ENCODE measurements around the gene SELE. TPM values are rescaled to one million over a fixed set of nuclear protein-coding genes. Genes with fewer than 3 reads are reported as not detected.
A peak's percentile ranks its signal among the peaks of the same experiment; 100 is the strongest.

The SELE gene
- polyA plus RNA-seq, 2 of the 4 experiments (the other 2 are of a cell fraction), result not detected

DNA sequence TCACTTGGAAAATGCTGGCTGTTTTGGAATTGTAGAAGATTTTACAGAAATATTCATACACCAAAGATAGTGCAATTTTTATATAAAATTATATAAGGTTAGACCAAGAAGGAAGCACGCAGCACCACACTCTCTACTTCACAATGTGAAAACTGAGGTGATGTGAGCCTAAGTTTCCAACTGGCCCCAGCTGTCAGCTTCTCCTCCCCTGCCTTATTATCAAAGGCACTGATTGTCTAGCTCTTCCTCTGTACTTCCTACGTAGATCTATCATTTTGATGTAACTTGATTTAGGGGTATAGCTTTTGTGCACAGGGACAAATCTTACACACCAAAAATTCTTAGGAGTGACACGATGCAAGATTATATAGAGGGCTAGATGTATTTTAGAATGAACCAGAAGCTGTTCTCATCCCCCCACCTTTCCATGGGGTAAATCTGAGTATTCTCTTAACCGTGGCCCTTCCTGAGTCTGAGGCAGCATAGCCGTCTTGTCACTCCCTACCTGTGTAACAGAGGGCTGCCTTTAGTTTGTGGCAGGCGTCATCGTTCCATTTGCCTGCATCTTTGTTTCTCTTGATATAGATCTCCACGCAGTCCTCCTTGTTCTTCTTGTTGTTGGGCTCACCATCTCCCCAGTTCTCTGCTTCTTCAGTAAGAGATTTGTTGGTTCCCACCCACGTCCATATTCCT, 25.8 kb downstream of the SELE start:
- TF ChIP-seq, protein P1, sequence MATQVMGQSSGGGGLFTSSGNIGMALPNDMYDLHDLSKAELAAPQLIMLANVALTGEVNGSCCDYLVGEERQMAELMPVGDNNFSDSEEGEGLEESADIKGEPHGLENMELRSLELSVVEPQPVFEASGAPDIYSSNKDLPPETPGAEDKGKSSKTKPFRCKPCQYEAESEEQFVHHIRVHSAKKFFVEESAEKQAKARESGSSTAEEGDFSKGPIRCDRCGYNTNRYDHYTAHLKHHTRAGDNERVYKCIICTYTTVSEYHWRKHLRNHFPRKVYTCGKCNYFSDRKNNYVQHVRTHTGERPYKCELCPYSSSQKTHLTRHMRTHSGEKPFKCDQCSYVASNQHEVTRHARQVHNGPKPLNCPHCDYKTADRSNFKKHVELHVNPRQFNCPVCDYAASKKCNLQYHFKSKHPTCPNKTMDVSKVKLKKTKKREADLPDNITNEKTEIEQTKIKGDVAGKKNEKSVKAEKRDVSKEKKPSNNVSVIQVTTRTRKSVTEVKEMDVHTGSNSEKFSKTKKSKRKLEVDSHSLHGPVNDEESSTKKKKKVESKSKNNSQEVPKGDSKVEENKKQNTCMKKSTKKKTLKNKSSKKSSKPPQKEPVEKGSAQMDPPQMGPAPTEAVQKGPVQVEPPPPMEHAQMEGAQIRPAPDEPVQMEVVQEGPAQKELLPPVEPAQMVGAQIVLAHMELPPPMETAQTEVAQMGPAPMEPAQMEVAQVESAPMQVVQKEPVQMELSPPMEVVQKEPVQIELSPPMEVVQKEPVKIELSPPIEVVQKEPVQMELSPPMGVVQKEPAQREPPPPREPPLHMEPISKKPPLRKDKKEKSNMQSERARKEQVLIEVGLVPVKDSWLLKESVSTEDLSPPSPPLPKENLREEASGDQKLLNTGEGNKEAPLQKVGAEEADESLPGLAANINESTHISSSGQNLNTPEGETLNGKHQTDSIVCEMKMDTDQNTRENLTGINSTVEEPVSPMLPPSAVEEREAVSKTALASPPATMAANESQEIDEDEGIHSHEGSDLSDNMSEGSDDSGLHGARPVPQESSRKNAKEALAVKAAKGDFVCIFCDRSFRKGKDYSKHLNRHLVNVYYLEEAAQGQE (IDR thresholded peaks at IDR 0.05), result no peak
- TF ChIP-seq, protein P2, sequence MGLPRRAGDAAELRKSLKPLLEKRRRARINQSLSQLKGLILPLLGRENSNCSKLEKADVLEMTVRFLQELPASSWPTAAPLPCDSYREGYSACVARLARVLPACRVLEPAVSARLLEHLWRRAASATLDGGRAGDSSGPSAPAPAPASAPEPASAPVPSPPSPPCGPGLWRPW (IDR thresholded peaks at IDR 0.05), result no peak
- no peak for TF ChIP-seq TFCP2L1 (CRISPR knock-in tag; IDR thresholded peaks at IDR 0.05)
- TF ChIP-seq TP53 (CRISPR knock-in tag; IDR thresholded peaks at IDR 0.05), result no peak
- TF ChIP-seq, protein P3, sequence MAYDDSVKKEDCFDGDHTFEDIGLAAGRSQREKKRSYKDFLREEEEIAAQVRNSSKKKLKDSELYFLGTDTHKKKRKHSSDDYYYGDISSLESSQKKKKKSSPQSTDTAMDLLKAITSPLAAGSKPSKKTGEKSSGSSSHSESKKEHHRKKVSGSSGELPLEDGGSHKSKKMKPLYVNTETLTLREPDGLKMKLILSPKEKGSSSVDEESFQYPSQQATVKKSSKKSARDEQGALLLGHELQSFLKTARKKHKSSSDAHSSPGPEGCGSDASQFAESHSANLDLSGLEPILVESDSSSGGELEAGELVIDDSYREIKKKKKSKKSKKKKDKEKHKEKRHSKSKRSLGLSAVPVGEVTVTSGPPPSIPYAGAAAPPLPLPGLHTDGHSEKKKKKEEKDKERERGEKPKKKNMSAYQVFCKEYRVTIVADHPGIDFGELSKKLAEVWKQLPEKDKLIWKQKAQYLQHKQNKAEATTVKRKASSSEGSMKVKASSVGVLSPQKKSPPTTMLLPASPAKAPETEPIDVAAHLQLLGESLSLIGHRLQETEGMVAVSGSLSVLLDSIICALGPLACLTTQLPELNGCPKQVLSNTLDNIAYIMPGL (CRISPR knock-in tag; IDR thresholded peaks at IDR 0.05; ENCODE audit: borderline replicate concordance), result no peak
- no peak for TF ChIP-seq JUNB (IDR thresholded peaks at IDR 0.05)
- no peak for TF ChIP-seq ZNF302 (CRISPR knock-in tag; IDR thresholded peaks at IDR 0.05)
- no peak for TF ChIP-seq MAZ (IDR thresholded peaks at IDR 0.05; ENCODE audit: borderline replicate concordance, low read depth, low read length)
- no peak for TF ChIP-seq PHF8 (IDR thresholded peaks at IDR 0.05; ENCODE audit: borderline replicate concordance, low read depth)
- no peak for TF ChIP-seq CBX2 (IDR thresholded peaks at IDR 0.05; ENCODE audit: borderline replicate concordance, low read depth)
- no peak for TF ChIP-seq RFX5 (IDR thresholded peaks at IDR 0.05)
- no peak for TF ChIP-seq HOXB5 (CRISPR knock-in tag; IDR thresholded peaks at IDR 0.05)
- TF ChIP-seq NR3C1 (IDR thresholded peaks at IDR 0.05), result no peak
- TF ChIP-seq, protein P4, sequence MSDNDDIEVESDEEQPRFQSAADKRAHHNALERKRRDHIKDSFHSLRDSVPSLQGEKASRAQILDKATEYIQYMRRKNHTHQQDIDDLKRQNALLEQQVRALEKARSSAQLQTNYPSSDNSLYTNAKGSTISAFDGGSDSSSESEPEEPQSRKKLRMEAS (IDR thresholded peaks at IDR 0.05), result no peak
- TF ChIP-seq SREBF2 (IDR thresholded peaks at IDR 0.05), result no peak
- TF ChIP-seq, protein P5, sequence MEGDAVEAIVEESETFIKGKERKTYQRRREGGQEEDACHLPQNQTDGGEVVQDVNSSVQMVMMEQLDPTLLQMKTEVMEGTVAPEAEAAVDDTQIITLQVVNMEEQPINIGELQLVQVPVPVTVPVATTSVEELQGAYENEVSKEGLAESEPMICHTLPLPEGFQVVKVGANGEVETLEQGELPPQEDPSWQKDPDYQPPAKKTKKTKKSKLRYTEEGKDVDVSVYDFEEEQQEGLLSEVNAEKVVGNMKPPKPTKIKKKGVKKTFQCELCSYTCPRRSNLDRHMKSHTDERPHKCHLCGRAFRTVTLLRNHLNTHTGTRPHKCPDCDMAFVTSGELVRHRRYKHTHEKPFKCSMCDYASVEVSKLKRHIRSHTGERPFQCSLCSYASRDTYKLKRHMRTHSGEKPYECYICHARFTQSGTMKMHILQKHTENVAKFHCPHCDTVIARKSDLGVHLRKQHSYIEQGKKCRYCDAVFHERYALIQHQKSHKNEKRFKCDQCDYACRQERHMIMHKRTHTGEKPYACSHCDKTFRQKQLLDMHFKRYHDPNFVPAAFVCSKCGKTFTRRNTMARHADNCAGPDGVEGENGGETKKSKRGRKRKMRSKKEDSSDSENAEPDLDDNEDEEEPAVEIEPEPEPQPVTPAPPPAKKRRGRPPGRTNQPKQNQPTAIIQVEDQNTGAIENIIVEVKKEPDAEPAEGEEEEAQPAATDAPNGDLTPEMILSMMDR (IDR thresholded peaks at IDR 0.05), result no peak
- Histone ChIP-seq H3K9me3 (no peaks in the 10 kb centered on the region), H3K27ac (no peak overlapping the region), H3K4me2 (no peak overlapping the region), H3K4me3 (no peak overlapping the region), H3K4me1 (no peaks in the 10 kb centered on the region)
- ATAC-seq (no peak), DNase-seq (ENCODE audit: low read depth in 1 of 2, low spot score in 1 of 2) (no peak), FAIRE-seq (no peak)
- POLR2A ChIA-PET, result no interaction called here
- CTCF ChIA-PET, result interaction anchor here (1.1 to 1.4 kb wide), 2 partner anchors 17 to 26 kb away, joined by 3 to 4 read pairs; no protein-coding TSS in a partner anchor
- 38% methylated on average over 9 of the region's 9 CpGs for WGBS (ENCODE audit: missing lambda C conversion rate)

DNA sequence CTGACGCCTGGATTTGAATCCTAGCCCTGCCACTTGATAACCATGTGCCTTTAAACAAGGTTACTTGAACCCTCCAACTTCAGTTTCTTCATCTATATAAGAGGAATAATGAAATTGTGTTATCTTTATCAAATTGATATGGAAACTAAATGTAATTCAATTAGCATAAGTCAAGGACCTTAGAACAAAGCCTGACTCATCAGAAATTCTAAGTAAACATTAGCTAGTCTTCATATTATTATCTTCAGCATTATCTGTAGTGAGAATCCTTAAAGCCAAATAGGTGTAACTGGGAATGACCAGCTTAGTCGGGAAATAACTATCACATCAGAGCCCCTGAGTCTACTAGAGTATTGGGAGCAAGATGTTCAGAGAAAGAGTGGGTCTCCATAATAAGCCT, 29.1 kb downstream of the SELE start:
- Histone ChIP-seq H3K4me2 (no peak overlapping the region), H3K4me3 (no peak overlapping the region), H3K27ac (no peak overlapping the region), H3K4me1 (no peaks in the 10 kb centered on the region), H3K9me3 (no peaks in the 10 kb centered on the region)
- FAIRE-seq (no peak), ATAC-seq (no peak), DNase-seq (ENCODE audit: low read depth in 1 of 2, low spot score in 1 of 2) (no peak)
- ChIA-PET CTCF (no interaction called here), POLR2A (no interaction called here)
- WGBS (ENCODE audit: missing lambda C conversion rate), result 20% methylated on average over 2 of the region's 2 CpGs
- TF ChIP-seq MYC (IDR thresholded peaks at IDR 0.05; ENCODE audit: borderline replicate concordance, low read length) (no peak), RCOR1 (IDR thresholded peaks at IDR 0.05; ENCODE audit: low read depth, low read length) (no peak), MAFK (IDR thresholded peaks at IDR 0.05; ENCODE audit: partially characterized antibody) (peak; percentile 44), CBX8 (IDR thresholded peaks at IDR 0.05) (no peak), POLR2AphosphoS2 (conservative IDR thresholded peaks at IDR 0.05; ENCODE audit: low read length) (no peak), HOXB13 (CRISPR knock-in tag; IDR thresholded peaks at IDR 0.05; ENCODE audit: low read depth) (no peak), EHMT2 (IDR thresholded peaks at IDR 0.05; ENCODE audit: low read depth) (no peak)

Data from A549 (cell line).